ENCODE data around the gene GABARAP.

Gene GABARAP

GRCh38 chr17:7208754-7209460 lies 33.3 kb downstream of the GABARAP start:
- DNase-seq = no peak

DNA sequence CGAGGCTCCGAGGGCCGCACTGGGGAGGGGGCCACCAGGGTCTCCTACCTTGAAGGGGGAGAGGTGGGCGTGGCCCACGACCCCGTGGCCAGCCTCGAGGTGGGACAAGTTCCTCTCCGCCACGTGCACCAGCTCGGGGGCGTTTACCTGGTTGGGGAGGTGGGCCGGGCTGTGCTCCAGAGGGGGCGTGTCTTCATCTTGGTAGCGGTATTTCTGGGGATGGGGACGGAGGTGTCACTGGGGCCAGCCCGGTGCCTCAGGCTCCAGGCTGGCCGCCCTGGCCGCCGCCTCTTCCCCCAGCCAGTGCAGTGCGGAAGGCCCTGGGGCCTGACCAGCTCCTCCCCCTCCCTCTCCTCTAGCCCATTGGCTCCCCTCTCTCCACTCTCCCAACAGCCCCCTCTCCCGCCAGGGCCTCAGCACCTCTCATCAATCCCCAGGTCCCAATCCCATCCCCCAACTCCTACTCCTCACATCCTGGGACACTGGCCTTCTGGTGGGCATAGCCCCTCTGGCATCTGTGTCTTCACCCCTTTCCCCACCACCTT lies 34.1 kb downstream of the GABARAP start:
- DNase-seq = no peak

DNA sequence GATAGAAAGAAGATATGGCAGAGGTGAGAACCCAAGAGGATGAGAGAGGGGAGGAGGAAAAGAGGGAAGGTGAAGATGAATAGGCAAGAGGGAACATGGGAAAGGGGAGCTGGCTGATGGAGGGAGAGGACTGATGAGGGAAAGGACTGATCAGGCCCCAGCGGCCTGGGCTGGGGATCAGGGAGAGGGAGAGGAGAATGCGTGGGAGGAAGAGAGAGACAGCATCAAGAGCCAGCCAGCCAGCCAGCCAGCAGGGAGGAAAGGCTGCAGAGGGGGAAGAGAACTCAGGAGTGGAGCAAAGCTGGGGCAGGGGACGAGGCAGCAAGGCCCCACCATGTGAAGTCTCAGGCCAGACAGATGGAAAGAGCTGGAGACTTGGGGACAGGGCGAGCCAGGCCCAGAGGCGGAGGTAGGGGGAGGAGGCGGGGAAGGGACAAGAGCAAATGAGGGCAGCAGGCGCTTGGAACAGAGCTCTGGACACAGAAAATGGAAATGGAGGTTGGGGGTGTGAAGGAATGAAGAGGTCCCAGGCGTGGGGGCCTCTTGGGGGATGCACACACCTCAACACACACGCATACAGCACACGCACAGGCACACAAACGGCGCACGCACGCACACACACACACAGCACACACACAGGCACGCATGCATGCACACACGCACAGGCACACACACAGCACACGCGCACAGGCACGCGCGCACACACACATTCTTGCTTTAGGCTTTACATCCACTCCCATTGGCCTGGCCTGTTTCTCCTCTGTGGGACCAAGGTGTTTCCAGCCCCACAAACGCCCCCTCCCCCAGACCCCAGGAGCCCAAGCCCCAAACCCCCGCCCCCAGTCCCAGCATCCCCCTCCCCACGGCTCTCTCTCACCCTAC lies 34.9 kb downstream of the GABARAP start:
- DNase-seq = peak in 2 of 56 donors; percentile 13 to 35

DNA sequence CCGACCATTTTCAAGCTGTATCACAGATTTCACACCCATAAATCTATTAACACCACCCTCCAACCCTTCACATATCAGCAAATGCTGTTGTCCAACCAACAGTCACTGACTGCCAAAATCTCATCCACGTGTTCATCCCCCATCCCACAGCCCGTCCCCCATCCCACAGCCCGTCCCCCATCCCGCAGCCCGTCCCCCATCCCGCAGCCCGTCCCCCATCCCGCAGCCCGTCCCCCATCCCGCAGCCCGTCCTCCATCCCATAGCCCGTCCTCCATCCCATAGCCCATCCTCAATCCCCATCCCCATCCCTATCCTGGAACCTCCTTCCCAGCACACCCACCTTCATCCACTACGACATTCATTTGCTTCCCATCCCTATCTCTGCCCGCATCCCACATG lies 36.7 kb downstream of the GABARAP start:
- DNase-seq = no peak

DNA sequence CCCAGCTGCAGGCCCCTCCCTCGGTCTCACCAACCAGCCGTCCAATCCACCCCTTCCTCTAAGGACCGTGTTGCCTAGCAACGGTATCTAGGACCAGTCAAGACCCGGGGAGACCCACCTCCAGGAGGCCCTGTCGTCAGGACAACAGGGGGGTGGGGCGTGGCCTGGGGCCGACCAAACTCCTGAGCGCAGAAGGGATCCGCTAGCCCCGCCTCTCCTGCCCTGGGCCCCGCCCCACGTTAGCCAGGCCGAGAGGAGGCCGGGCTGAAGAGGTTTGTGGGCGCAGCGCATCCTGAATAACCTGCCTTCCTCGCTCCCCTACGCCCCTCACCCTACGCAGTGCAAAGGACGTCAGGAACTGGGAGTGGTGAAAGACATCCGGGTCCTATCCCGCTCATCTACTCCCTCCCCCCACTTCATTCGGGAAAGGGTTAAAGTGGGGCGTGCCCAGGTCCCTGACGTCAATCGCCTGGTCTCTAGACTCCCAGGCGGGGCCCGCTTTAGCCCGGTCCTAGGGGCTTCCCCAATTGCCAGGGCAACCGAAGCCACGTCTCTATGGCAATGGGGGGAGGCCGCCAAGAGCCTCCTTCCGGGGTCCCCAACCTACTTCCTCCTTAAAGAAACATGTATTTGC lies 37.3 kb downstream of the GABARAP start:
- peak in 55 of 56 donors; percentile 37 to 94 (median 78) for DNase-seq

DNA sequence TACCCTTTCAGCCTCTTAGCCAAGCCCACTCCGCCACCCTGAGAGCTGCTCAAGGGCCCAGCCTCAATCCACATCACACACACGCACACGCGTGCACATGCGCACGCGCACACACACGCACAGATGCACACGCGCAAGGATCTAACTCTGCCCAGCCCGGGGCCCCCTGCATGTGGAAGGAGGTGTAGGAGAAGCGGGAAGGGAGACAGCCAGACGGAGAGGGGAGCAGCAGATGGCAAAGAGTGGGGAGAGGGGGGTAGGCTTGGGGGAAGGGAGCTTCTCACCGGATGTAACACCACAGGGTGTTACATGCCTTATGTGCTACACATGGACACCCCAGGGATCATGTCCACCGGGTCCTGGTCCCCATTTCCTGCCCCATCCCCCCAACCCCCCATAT lies 37.9 kb downstream of the GABARAP start:
- DNase-seq = peak in 10 of 56 donors; percentile 23 to 62 (median 39)

DNA sequence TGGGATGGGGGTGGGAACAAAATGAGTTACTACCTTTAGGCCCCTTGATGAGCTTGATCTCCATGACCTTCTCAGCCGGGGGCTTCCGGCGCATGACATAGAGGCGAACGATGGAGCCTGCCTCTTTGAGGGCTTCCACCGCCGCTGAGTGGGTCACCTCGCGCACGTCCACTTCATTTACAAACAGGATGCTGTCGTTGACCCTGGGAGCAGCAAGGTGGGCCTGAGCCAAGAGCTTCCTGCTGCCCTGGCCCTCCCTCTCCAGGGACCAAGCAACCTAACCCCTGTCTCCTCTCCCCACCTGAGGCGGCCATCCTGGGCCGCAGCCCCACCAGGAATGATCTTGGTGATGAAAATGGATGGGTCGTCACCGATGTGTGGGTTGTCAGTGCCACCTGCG lies 38.9 kb downstream of the GABARAP start:
- no peak for DNase-seq

GRCh38 chr17:7196651-7197401 lies 45.4 kb downstream of the GABARAP start:
- DNase-seq = no peak

DNA sequence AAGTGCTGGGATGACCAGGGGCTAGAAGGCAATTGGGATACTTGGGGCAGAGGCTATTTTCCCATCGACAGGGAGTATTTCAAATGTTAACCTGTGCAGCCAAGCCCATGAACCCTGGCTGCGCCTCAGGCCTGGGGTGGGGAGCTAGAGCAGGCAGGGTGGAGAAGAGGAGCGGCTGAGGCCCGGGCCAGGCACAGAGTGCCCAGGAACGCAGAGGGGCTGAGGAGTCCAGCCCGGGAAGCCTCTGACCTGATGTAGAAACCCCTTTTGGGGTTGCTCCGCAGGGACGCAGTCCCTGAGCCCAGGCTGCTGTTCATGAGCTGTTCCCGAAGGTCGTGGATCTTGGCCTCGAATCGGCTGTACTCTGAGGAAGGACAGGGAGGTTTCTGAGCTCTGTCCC lies 46.3 kb downstream of the GABARAP start:
- no peak for DNase-seq

DNA sequence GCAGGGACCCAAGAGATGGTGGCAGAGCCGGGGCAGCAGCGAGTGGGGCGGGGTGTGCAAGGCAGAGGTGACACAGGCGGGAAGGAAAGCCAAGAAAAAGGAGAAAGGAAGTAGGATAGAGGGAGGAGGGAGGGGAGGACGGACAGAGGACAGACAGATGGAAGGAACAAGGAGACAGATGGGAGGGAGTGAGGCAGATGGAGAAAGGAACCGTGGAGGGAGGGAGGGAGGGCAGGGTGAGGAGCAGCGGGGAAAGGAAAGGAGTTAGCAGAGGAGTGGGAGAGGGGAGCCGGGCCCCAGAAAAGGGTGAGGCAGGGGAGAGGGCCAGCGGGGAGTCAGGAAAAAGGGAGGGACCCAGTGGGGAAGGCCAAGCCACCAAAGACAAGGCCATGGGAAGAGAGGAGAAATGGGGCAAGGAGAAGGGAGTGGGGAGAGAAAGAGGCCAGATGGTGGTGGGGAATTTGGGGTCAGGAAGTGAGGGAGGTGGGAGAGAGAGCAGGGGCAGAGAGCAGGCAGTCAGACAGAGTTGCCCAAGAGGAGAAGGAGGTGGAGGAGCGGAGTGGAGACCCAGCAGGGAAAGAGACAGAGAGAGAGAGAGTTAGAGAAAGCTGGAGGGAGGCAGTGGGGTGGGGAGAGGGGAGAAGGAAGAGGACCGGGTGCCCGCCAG lies 49.8 kb downstream of the GABARAP start:
- no peak for DNase-seq

DNA sequence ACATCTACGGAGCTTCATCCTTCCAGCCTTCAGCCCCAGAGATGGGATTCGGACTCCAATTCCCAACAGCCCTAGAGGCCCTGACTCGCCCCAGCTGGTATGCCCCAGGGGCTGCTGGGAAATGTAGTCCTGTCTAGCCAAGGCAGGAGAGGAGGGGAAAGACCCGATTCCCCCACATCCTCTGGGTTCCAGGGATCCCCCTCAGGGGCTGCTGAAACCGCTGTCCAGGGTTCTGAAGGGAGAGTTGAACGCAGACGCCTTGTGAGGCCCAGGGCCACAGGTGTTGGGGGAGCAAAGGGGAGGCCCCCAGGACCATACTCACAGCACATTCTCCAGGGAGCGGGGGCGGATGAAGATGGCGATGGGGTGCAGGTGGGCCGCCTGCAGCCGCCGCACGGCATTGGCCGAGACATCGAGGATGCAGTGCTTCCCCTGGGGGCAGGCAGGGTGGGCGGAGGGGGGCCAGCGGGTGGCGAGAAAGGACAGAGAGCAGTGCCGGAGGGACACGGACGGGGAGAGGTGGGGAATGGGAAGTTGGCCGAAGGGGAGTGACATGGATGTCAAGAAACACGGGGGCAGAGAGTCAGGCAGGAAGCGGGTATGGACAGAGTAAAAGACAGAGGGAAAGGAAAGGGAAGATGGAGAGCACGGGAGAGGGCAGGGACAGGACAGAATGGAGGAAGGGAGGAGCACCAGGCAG lies 50.5 kb downstream of the GABARAP start:
- DNase-seq = peak in 24 of 56 donors; percentile 8 to 65 (median 22)

- no peak for DNase-seq
These were observed 51.2 kb downstream of the GABARAP start for GRCh38 chr17:7191069-7191468.

DNA sequence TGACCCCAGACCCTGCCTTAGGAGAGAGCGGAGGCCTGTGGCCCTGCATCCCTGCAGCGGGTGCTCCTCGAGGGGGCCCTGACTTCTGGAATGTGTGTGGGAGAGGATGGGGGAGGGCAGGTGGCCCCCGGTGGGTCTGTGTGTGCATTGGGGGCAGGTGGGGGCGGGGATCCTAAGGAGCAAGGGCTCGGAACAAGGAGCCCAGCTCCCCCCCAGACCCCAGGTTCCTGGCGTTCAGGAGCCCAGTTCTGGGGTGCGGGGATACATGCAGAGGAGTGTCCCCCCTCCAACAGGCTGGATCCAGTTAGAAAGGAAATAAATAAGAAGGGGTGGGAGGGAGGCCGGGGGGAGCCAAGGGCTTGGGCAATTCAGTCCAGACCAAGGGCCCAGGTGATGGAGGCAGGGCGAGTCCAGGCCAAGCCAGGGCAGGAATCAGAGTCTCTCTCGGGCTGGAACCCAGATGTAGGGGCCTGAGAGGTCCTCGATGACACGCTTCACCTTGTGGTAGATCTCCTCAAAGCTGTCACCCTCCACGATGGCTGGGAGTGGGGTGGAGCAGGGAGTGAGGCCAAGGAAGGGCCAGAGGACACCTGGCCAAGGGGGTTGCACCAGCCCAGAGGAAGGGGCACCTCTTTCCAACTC lies 51.9 kb downstream of the GABARAP start:
- DNase-seq = no peak

All from amygdala (tissue), 56 donors.